Measurements from ENCODE around the gene PSKH1. TPM values are rescaled to one million over a fixed set of nuclear protein-coding genes. Genes with fewer than 3 reads are reported as not detected.

Gene PSKH1
- total RNA-seq, 2 experiments from 2014 or later, result 19.0 TPM

- H3K27ac Mint-ChIP-seq, result no peak overlapping the region
- POLR2A ChIA-PET, result interaction anchor here (0.9 to 5.2 kb wide), 2 partner anchors 9 to 13 kb away, joined by 3 to 42 read pairs; partner anchors contain the start of gene PSMB10
- H3K4me3 Mint-ChIP-seq, result no peak overlapping the region
Measured at GRCh38 chr16:67922221-67922620, 29.2 kb downstream of the PSKH1 start.

GRCh38 chr16:67922740-67923139 lies 29.7 kb downstream of the PSKH1 start:
- ChIA-PET CTCF (interaction anchor here (0.6 to 1.9 kb wide), 5 partner anchors 18 to 402 kb away, joined by 3 to 8 read pairs (median 3); no protein-coding TSS in a partner anchor), POLR2A (interaction anchor here (0.6 to 5.2 kb wide), 3 partner anchors 8 to 12 kb away, joined by 3 to 42 read pairs (median 4); partner anchors contain the start of gene PSMB10)
- Mint-ChIP-seq H3K4me3 (no peak overlapping the region), H3K36me3 (ENCODE audit: low read depth) (no peaks in the 10 kb centered on the region), H3K27ac (no peak overlapping the region), H3K27me3 (no peaks in the 10 kb centered on the region), H3K9me3 (no peaks in the 10 kb centered on the region), H3K4me1 (peaks cover 15% of the 10 kb centered on the region)
- no peak for DNase-seq

More at GRCh38 chr16:67922221-67922620, 29.2 kb downstream of the PSKH1 start:
- CTCF ChIA-PET, result interaction anchor here (0.6 to 1.9 kb wide), 5 partner anchors 19 to 401 kb away, joined by 3 to 8 read pairs (median 3); no protein-coding TSS in a partner anchor
- no peak for DNase-seq
- no peaks in the 10 kb centered on the region for H3K9me3 Mint-ChIP-seq
- peaks cover 20% of the 10 kb centered on the region for H3K4me1 Mint-ChIP-seq
- no peaks in the 10 kb centered on the region for H3K36me3 Mint-ChIP-seq (ENCODE audit: low read depth)
- H3K27me3 Mint-ChIP-seq, result no peaks in the 10 kb centered on the region

- H3K4me3 Mint-ChIP-seq, result no peak overlapping the region
- CTCF ChIA-PET, result interaction anchor here (1.2 to 1.9 kb wide), 3 partner anchors 40 to 403 kb away, joined by 3 to 5 read pairs (median 4); no protein-coding TSS in a partner anchor
- H3K4me1 Mint-ChIP-seq, result peaks cover 8% of the 10 kb centered on the region
- no peaks in the 10 kb centered on the region for H3K9me3 Mint-ChIP-seq
- no peaks in the 10 kb centered on the region for H3K27me3 Mint-ChIP-seq
- no peak overlapping the region for H3K27ac Mint-ChIP-seq
- DNase-seq, result no peak
- POLR2A ChIA-PET, result interaction anchor here (5.2 kb wide), 1 partner anchor 11 kb away, joined by 42 read pairs; the partner anchor contains the start of gene PSMB10
- no peaks in the 10 kb centered on the region for H3K36me3 Mint-ChIP-seq (ENCODE audit: low read depth)
Measured at GRCh38 chr16:67923414-67924116, 30.5 kb downstream of the PSKH1 start.

- no peaks in the 10 kb centered on the region for H3K9me3 Mint-ChIP-seq
- H3K27ac Mint-ChIP-seq, result no peak overlapping the region
- H3K4me1 Mint-ChIP-seq, result peaks cover 5% of the 10 kb centered on the region
- H3K4me3 Mint-ChIP-seq, result no peak overlapping the region
- H3K36me3 Mint-ChIP-seq (ENCODE audit: low read depth), result no peaks in the 10 kb centered on the region
- ChIA-PET POLR2A (interaction anchor here (0.8 to 5.2 kb wide), 2 partner anchors 11 to 30 kb away, joined by 3 to 42 read pairs; partner anchors contain the start of gene PSMB10), CTCF (interaction anchor here (1.1 to 2.0 kb wide), 4 partner anchors 48 to 403 kb away, joined by 3 to 10 read pairs (median 4); no protein-coding TSS in a partner anchor)
- no peak for DNase-seq
- H3K27me3 Mint-ChIP-seq, result no peaks in the 10 kb centered on the region
Measured at GRCh38 chr16:67924140-67924906, 31.3 kb downstream of the PSKH1 start.

DNA sequence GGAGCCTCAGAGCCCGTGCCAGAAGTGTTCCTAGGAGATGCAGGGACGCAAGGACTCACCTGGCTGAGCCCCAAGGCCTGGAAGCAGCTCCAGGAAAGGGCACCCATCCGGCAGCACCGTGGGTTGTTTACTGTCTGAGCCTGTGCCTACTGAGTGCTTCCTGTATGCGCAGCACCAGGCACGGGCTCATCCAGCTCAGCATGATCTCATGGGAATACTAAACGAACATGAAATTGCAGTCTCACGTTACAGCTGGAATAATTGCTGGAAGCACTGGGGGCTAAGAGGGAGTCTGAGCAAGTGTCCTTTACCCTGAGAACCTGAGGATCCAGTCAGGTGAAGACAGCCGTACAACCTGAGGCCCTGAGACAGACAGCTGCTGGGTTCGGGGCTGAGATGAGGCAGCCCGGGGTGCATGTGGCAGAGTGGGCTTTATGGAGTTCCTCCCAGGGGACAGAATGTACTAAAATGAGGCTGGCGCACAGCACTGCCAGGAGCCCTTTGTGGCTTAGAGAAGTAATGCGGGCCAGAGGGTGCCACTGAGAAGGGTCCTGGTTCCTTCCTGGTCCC lies 33.2 kb downstream of the PSKH1 start:
- H3K27ac Mint-ChIP-seq, result peak overlapping the region; percentile 48
- ChIA-PET POLR2A (interaction anchor here (5.2 kb wide), 1 partner anchor 9 kb away, joined by 42 read pairs; the partner anchor contains the start of gene PSMB10), CTCF (interaction anchor here (1.2 to 2.0 kb wide), 3 partner anchors 42 to 110 kb away, joined by 3 to 10 read pairs (median 5); no protein-coding TSS in a partner anchor)
- H3K36me3 Mint-ChIP-seq (ENCODE audit: low read depth), result peaks cover 6% of the 10 kb centered on the region
- H3K4me3 Mint-ChIP-seq, result no peak overlapping the region
- H3K9me3 Mint-ChIP-seq, result no peaks in the 10 kb centered on the region
- H3K4me1 Mint-ChIP-seq, result peaks cover 5% of the 10 kb centered on the region
- no peaks in the 10 kb centered on the region for H3K27me3 Mint-ChIP-seq
- DNase-seq, result no peak

DNA sequence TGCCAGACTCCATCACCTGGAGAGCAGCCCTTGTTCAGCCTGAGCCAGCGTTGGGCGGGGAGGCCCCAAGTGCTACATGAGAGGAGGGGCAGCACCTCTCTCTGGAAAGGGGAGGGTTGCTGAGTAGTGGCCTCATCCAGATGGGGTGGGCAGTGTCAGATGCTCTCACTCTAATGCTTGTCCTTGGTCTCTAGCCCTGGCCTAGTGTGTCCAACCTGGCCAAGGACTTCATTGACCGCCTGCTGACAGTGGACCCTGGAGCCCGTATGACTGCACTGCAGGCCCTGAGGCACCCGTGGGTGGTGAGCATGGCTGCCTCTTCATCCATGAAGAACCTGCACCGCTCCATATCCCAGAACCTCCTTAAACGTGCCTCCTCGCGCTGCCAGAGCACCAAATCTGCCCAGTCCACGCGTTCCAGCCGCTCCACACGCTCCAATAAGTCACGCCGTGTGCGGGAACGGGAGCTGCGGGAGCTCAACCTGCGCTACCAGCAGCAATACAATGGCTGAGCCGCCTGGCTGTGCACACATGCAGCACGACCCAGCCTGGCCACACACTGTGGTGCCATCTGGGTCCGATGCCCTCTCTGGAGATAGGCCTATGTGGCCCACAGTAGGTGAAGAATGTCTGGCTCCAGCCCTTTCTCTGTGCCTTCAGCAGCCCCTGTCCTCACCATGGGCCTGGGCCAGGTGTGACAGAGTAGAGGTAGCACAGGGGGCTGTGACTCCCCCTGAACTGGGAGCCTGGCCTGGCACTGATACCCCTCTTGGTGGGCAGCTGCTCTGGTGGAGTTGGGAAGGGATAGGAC lies 34.3 kb downstream of the PSKH1 start:
- Mint-ChIP-seq H3K4me1 (peaks cover under 1% of the 10 kb centered on the region), H3K36me3 (ENCODE audit: low read depth) (peaks cover 13% of the 10 kb centered on the region), H3K27ac (no peak overlapping the region), H3K4me3 (no peak overlapping the region), H3K9me3 (no peaks in the 10 kb centered on the region), H3K27me3 (no peaks in the 10 kb centered on the region)
- no peak for DNase-seq
- CTCF ChIA-PET, result interaction anchor here (1.2 to 1.8 kb wide), 3 partner anchors 44 to 111 kb away, joined by 3 to 14 read pairs (median 5); no protein-coding TSS in a partner anchor
- POLR2A ChIA-PET, result no interaction called here

DNA sequence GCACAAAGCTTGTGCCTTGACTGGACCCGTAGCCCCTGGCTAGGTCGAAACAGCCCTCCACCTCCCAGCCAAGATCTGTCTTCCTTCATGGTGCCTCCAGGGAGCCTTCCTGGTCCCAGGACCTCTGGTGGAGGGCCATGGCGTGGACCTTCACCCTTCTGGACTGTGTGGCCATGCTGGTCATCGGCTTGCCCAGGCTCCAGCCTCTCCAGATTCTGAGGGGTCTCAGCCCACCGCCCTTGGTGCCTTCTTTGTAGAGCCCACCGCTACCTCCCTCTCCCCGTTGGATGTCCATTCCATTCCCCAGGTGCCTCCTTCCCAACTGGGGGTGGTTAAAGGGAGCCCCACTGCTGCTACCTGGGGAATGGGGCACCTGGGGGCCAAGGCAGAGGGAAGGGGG lies 35.1 kb downstream of the PSKH1 start:
- Mint-ChIP-seq H3K4me1 (no peaks in the 10 kb centered on the region), H3K27ac (peak overlapping the region; percentile 55)
- POLR2A ChIA-PET, result no interaction called here

GRCh38 chr16:67928561-67929364 lies 35.7 kb downstream of the PSKH1 start:
- H3K9me3 Mint-ChIP-seq, result no peaks in the 10 kb centered on the region
- no peaks in the 10 kb centered on the region for H3K27me3 Mint-ChIP-seq
- H3K27ac Mint-ChIP-seq, result no peak overlapping the region
- peak; percentile 82 for DNase-seq
- peaks cover 2% of the 10 kb centered on the region for H3K4me1 Mint-ChIP-seq
- H3K4me3 Mint-ChIP-seq, result no peak overlapping the region
- CTCF ChIA-PET, result interaction anchor here (0.8 to 2.2 kb wide), 11 partner anchors 8 to 112 kb away, joined by 3 to 14 read pairs (median 4); no protein-coding TSS in a partner anchor
- POLR2A ChIA-PET, result interaction anchor here (0.9 kb wide), 2 partner anchors 39 to 46 kb away, joined by 3 read pairs; no protein-coding TSS in a partner anchor
- peaks cover 20% of the 10 kb centered on the region for H3K36me3 Mint-ChIP-seq (ENCODE audit: low read depth)

More for the DNA sequence above, 35.1 kb downstream of the PSKH1 start:
- Mint-ChIP-seq H3K36me3 (ENCODE audit: low read depth) (peaks cover 16% of the 10 kb centered on the region), H3K27me3 (no peaks in the 10 kb centered on the region), H3K4me3 (no peak overlapping the region), H3K9me3 (no peaks in the 10 kb centered on the region)
- CTCF ChIA-PET, result interaction anchor here (0.8 to 2.2 kb wide), 10 partner anchors 9 to 112 kb away, joined by 3 to 14 read pairs (median 4); no protein-coding TSS in a partner anchor
- no peak for DNase-seq

- POLR2A ChIA-PET, result interaction anchor here (1.6 kb wide), 1 partner anchor 10 kb away, joined by 4 read pairs; no protein-coding TSS in a partner anchor
- no peak overlapping the region for H3K4me3 Mint-ChIP-seq
- no peak overlapping the region for H3K27ac Mint-ChIP-seq
- CTCF ChIA-PET, result interaction anchor here (2.2 kb wide), 1 partner anchor 110 kb away, joined by 7 read pairs; no protein-coding TSS in a partner anchor
- no peaks in the 10 kb centered on the region for H3K27me3 Mint-ChIP-seq
- H3K36me3 Mint-ChIP-seq (ENCODE audit: low read depth), result peaks cover 34% of the 10 kb centered on the region
- no peaks in the 10 kb centered on the region for H3K9me3 Mint-ChIP-seq
- H3K4me1 Mint-ChIP-seq, result peaks cover 17% of the 10 kb centered on the region
- DNase-seq, result no peak
Measured at GRCh38 chr16:67930191-67930590, 37.1 kb downstream of the PSKH1 start.

GRCh38 chr16:67930678-67931211 lies 37.7 kb downstream of the PSKH1 start:
- ChIA-PET POLR2A (interaction anchor here (1.0 to 1.6 kb wide), 5 partner anchors 8 to 134 kb away, joined by 3 to 5 read pairs (median 4); no protein-coding TSS in a partner anchor), CTCF (interaction anchor here (0.9 kb wide), 1 partner anchor 27 kb away, joined by 3 read pairs; no protein-coding TSS in a partner anchor)
- no peaks in the 10 kb centered on the region for H3K27me3 Mint-ChIP-seq
- no peaks in the 10 kb centered on the region for H3K9me3 Mint-ChIP-seq
- H3K4me1 Mint-ChIP-seq, result peaks cover 20% of the 10 kb centered on the region
- H3K27ac Mint-ChIP-seq, result no peak overlapping the region
- no peak overlapping the region for H3K4me3 Mint-ChIP-seq
- no peak for DNase-seq
- peaks cover 40% of the 10 kb centered on the region for H3K36me3 Mint-ChIP-seq (ENCODE audit: low read depth)

All from activated CD4-positive, alpha-beta memory T cell treated with anti-CD3 and anti-CD28 coated beads, Interleukin-2, amount 10 ng/mL, durations not matched to agents 7 days and 5 days (primary cell).